LoVo (cell line): ENCODE measurements around the gene SQSTM1.
"Not testable (repeated sequence)": the region's sequence is repeated elsewhere in the genome, so short reads cannot be mapped to it uniquely, and the experiment has no call there.

ENCODE experiments used
- DNase-seq: peaks from one replicate; pipeline ENCODE4 v3.0.0-alpha.2; 2016; ENCODE audit warnings: low spot score

SQSTM1 gene

DNA sequence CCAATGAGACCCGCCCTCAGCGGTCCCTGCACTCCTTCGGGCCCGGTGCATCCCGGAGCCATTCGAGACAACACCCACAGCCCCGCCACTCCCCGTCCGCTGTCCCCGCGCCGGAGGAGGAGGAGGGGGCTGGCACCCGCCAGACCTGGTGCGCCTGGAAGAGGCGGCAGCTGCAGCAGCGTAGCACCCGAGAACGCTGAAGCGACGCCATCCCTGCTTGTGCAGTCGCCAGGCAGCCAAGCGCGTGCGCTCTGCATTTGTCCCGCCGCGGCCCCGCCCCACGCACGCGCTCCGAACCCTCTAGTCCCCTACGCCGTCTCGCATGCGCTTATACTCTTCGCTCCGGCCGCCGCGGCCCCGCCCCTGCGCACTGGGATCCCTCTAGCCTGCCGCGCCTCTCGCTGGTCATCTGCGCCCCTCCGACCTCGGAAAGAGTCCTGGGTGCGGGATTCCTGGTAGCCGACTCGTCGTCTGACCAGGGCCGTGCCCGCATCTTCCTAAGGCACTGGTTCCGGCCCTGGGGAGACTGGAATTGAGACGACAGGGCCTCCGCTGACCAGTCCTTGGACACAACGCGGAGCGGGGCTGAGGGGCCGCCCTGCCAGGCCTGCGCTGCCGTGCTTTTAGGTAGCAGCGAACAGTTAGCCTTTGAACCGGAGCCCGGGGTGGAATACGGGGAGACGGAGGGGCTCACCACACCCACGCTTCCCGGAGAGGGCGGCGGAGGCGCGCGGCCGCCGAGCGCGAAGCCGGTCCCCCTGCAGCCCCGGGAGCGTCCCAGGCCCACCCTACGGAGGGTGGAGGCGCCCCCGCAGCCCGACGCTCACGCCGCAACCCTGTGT, 38.1 kb downstream of the SQSTM1 start, which contains the start of gene MRNIP:
MRNIP (minus strand) TSS at position 232 of the 842 bp plus-strand sequence; CDS start at position 211, 21 bp downstream.
- DNase-seq, result peak; percentile 98

DNA sequence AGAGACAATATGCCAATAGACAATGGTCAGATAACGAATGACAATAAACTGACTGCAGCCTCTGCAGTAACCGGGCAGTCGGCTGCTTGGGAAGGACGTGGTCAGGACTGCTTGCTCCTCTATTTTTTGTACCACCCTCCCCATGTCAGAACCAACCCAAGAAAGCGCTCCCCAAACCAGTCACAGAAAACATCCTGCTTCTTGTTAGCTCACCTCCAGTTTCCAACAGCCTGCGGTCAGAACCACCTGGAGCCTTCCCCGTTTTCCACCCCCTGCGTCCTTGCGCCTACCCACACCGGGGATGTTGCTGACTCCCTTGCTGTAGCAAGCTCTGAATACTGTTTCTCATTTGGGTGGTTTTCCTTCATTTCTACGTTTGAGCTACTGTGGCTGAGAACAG, 39.6 kb downstream of the SQSTM1 start:
- no peak for DNase-seq

DNA sequence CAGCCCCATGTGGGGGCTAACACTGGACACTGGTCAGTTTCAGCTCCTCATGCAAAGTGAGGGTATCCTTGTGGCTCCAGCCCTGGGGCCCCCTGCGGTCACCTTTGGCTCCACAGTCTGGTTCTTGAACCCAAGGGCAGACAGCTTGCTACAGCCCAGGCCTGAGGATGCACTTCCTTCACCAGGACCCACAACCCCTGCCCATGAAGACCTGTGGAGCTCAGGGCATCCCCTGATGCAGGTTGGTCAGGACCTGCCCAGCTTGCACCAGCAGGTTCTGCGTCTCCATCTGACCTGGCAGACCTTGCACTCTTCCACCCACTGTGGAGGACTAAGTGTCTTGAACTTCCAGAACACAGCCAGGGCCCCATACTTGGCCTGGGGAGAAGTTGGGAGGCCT, 41.6 kb downstream of the SQSTM1 start:
- no peak for DNase-seq

DNA sequence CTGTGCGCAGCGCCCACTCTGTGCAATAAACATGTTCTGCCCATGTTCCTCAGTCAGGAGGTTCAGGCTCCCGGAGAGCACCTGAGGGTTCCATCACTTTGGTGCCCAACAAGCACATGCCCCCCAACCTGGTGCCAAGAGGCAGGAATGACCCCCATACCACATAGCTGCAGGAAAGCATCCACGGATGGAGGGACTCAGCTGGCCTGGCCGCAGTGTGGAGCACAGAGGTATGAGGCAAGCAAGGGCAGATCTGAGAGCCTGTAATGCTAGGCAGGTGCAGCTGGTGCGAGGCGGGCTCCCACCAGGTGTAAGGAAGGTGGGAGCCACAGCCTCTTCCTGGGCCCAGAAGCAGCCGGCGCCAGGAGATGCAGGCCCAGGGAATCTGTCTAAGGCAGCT, 42.2 kb downstream of the SQSTM1 start:
- DNase-seq, result no peak

DNA sequence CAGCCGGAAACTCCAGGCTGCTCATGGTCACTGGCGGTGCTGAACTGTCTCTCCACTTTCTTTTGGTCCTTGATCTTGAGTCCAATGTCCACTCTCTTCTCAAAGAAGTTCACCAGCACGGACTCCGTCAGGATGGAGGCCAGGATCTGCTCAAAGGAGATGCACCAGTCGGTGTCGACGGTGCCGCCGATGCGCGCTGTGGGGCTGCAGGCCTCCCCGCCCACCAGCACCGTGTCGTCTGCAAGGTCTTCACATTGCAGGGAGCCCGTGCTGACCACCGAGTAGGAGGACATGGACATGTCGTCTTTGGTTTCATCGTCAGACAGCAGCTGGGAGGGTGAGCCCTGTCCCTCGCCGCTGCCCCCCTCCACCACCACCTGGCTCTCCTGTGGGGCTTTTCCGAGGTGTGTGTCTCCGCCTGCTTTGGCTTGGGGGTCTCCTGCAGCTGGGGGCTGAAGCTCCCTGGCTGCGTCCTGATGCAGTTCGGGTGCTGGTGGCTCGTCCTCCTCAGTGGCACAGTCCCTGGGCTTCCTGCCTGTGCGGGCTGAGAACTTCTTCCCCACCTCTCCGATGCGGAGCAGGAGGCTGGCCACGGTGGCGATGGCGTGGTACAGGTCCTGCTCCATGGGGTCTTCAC, 42.9 kb downstream of the SQSTM1 start:
- DNase-seq, result no peak

DNA sequence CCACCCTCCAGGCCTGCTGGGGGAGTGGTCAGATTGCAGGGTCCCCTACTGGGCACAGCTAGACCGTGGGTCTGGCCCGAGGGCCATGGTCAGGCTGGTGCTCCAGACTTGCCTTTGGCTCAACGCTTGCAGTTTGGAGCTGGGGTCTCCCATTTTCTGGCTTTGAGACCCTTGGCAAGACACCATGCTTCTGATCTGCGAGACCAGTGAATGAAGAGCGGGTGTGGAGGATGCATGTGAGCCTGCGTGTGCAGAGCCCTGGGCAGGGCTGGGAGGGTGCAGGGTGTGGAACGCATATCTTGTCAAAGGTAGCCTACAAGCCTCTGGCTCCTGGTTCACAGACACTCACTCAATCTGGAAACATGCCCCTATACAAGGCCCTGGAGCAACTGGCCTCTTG, 44.0 kb downstream of the SQSTM1 start:
- no peak for DNase-seq

DNA sequence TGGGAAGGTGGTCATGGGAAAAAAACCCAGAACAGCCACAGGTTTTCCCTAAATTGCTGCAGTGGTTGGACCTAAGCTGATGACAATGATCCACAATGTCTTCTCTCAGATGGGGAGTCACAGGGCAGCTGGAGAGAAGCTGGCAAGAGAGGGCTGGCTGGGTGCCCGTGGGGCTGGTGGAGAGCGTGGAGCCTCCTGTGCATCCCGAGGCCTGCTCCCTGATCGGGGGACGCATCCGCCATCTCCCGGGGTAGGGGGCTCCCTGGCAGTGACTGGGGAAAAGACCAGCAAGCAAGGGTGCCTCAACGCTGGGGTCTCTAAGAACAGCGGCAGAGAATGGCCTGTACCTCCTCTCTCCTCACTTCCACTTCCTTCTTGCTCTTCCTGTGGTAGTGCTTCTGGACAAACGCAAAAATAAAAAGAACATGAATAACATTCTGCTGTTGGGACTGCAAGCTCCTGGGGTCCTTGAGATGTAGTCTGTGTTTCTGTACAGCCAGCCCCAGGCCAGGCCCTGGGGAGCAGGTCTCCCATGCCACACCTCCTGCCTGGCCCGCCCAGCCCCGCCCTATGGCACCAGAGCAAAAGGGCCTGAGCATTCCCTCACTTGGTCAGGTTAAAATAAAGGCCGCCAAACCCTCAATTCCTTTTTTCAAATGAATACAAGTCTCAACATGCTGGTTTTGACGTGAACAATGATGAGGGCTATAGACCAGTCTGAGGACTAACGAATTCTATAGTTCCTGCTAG, 45.0 kb downstream of the SQSTM1 start:
- DNase-seq, result no peak

DNA sequence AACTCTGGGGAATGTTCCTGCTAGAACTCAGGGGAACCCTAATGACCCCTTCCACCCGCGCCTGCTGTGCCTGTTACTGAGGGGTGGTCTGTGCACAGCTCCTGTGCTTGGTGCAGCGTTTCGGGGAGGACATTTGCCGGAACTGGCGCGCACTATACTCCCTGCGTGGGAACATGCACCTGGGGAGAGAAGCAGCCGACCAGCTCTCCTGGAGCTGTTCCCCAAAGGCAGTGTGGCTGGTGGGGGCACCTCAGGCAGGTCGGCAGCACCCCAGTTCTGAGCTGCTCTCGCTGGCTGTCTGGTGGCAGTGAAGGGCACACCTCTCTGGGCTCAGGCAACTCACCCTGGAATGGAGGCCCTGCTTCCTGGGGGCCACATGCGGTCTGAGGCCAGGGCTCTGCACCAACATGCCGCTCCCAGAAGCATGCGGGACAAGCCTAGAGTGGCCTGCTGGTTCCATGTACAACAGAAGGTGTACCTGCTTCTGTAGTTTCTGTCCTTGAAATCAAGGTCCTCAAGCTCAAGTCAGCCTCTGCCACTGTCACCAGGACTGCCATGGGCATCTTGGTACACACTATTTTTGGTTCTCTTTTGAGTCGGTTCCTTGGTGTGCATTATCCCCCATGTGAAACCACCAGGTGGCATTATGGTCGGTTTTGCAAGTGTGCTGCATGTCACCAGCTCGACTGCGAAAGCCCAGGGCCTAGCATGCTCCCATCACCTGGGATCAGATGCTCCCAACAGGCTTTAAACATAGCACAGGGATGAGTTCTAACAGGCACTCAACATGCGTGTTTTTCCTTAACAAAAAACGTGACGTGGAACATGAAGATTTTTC, 45.8 kb downstream of the SQSTM1 start:
- DNase-seq, result no peak

DNA sequence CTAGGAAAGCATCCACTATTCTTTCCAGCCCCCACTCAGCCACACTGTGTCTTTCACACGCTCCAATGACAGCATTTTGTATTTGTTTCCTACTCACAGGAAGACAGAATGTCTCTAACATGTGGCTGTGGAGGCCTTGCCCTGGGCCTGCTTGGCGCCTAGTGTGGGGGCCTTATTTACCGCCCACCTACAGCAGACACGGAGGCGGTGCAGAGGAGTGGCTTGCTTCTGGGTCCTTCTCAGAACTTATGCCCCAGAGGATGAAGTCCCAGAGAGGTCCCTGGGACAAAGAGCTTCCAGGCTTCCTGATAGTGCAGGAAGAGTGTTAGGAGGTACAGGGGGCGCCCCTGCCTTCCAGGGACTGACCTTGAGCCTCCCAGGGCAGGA, 46.4 kb downstream of the SQSTM1 start:
- no peak for DNase-seq

DNA sequence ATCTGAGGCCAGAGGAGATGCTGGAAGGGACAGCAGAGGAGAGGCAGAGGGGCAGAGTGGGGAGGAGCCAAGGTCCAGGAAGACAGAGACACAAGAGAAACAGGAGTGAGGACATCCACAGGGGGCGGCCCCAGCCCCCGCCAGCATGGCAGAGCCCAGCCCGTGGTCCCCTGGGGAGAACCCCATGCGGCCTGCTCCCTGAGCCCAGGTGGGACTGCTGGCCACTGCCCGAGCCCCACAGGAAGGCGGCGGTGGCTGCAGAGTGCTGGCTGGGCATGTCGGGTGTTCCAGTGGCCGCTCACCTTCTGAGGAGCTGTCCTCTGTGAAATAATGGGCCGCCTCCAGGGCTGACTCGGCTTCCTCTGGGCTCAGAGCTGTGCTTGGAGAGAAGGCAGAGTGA, 46.8 kb downstream of the SQSTM1 start:
- no peak for DNase-seq

DNA sequence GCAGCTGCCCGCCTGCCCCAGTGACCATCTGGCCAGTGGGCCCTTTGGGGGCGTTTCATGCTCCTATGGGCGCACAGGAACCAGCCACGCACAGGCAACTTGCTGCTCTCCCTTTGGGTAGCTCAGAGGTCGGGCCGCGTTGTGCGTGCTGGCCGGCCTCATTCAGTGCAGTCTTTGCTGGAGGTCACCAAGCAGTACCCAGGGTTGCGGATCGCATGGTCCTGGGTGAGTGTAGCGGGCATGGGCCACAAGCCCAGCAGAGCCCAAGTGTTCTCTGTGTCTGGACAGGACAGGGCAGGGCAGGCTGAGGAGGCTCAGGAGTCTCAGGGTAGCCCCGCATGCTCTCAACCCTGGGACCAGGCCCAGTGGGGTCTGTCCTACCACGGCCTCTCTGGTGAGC, 47.8 kb downstream of the SQSTM1 start:
- no peak for DNase-seq

DNA sequence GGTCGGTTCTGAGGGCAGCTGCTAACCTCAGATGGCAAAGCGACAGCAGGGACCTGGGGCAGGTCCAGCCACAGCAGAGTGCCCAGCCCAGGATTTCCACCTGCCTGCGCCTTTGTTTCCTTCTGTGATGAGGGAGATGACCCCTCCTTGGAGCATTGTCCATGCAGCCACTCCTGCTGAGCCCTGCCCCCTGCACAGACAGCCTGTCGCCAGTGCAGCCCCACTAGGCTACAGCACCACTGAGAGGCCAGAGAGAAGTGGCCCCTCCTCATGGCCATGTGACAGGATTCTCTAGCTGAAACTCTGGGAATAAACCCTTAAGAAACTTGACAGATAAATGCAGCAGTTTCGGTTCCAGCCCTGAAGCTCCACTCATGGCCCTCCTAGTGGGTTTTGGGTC, 48.4 kb downstream of the SQSTM1 start:
- DNase-seq, result no peak

DNA sequence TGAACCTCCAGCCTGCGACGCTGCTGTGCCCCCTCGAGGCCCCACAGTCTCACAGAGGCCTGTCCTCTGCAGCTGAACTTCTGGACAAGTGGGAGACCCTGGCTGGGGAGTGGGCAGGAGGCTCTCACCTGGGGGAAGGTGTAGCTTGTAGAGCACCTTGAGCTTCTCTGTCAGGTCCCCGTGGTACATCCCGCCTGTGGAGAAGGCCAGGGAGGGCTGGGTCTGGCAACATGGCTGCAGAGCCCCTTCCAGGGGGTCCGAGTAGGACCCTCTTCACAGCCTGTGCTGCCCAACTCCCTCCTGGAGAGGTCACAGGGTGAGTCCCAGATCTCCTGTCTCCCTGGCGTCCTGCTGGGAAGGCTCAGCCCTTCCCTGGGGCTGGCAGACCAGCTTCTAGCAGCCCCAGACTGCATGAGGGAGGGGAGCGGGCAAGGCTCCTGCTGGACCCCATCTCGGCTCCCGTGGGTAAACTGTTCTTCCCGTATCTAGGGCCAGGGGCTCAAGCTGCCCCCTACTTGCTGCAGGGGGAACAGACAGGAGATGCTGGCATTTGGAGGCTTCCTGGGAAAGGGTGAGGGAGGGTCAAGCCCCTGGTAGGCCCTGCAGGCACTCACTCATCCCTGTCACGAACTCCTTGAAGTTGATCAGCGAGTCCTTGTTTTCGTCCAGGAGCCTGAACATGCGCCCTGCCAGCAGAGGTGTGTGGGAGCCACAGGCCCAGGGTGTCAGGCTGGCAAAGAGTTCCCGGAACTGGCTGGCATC, 49.1 kb downstream of the SQSTM1 start:
- no peak for DNase-seq

DNA sequence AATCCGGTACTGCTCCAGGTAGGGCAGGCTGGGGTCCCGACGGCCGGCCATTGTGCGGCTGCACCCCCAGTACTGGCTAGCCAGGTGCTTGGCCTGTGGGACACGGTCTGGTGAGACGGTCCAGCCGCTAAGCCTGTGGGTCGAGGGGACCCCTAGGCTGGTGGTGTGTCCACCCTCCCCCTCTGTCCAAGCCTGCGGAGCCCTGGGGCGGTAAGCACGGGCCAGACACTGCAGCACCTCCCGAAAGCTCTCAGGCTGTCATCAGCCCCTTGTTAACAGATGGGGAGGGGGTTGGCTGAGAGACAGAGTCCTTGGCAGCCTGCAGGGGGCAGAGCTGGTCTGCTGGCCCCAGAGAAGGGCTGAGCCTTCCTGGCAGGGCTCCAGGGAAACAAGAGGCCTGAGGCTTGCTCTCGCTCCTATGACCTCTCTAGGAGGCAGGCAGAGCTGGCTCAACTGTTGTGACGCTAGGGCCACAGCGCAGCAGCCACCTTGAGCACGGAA, 49.7 kb downstream of the SQSTM1 start:
- DNase-seq, result no peak

DNA sequence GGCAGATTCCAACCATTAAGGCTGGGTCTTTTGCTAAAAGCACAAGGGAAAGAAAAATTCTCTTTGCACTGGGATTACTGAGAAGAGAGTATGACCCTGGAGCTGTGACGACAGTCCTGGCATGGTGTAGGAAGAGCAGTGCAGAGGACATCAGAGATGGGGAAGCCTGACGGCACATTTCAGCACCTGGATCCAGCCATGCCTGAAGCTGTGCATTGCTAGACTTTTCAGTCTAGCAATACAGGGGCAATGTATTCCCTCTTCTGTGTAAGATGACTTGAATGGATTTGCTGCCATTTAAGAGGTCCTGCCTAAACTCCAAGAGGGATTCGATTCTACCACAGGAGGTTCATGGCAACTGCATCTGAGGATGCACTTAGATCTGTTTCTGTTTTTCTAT, 50.2 kb downstream of the SQSTM1 start:
- DNase-seq, result no peak

DNA sequence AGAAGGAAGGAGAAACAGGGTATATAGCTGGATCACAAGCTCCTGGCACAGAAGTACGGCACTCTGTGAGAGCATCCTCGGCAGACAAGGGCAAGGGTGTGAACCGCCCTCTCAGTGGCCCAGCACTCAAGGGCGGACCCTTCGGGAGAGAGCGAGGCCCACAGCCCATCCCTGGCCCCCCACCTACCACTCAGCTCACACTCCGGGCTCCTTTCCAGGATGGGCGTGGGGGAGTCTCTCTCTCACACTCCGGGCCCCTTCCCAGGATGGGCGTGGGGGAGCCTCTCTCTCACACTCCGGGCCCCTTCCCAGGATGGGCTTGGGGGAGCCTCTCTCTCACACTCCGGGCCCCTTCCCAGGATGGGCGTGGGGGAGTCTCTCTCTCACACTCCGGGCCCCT, 50.8 kb downstream of the SQSTM1 start:
- DNase-seq, result not testable (repeated sequence)

DNA sequence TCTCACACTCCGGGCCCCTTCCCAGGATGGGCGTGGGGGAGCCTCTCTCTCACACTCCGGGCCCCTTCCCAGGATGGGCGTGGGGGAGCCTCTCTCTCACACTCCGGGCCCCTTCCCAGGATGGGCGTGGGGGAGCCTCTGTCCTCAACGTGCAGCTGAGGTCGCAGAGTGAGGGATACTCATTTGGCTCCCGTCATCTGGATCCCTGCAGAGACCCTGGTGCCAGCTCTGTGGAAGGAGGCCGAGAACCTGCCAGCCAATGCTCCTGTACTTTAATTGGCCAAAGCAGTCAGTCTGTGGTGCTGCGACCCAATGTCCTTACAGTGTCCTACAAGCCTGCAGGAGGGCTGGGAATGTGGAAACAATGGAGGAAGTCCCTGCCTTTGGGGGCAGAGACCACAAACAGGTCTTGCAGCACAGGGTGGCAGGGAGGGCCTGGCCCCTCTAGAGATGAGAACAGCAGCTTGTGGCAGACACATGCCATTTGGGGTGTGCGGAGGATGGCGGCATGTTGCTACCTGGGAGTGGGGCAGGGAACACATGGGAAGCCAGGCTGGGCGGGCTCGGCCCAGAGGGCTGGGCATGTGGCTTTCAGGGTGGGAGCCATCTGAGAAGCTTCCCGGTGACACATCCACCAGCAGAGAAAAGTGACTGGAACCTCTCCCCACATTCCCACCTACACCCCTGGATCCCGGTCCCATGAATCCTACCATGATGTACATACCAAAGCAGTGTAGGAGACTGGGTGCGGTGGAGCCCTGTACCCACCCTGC, 51.5 kb downstream of the SQSTM1 start:
- no peak for DNase-seq

DNA sequence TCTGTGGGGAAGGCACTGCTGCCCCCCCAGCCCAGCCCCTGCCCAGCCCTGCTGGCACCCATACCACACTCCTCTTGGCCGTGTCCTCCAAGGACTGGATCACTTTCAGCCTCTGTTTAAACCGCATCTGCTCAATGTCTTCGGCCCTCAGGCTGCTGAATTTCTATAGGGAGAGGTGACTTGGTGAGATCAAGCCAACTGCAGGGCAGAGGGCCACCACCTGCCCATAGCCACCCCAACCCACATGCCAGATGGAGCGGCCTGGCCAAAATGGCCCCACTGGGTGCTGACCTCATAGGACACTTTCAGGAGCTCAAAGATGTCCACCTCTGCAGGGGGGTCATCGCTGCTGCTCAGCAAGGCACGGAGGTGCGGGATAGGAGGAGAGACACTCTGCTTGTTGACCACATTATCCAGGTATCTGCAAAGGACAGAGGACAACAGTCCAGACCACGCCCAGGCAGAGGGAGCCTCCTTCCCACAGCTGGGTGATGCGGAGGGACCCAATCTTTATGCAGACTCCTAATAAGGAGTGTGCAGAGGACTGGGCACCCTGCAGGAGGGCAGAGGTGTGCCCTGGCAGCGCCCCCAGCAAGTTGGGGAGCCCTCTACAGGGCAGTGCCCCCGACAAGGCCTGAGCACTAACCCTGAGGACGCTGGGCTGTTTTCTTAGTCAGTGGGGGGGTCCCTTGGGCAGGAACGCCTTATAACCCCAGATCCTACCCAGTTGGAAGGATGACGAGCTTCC, 52.3 kb downstream of the SQSTM1 start:
- DNase-seq, result no peak

DNA sequence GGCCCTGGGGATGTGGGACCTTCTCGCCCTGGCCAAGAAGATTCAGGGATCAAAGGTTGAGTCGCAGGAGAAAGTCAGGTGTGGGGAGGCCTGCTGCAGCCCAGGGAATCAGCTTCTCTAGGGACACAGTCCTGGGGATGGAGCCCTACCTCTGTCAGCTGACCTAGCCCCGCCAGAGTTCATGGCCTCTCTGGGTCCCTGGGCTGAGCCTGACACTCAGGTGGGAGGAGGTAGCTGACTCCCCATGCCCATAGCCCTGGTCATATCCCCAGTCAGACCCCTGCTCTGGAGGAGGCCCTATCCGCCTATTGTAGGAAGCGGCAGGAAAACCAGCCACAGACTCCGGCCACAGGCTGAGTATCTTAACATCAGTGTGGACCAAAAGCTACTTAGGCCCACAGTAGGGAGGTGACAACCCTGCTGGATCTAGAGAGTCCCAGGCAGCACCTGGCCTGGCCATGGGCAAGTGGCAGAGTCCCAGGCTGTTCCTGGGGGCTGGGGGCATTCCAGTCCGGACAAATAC, 52.9 kb downstream of the SQSTM1 start:
- no peak for DNase-seq
